Esophagus (tissue), 2 donors: ENCODE results near the gene GMEB2. TPM values are rescaled to one million over a fixed set of nuclear protein-coding genes. Genes with fewer than 3 reads are reported as not detected.
"Not testable (repeated sequence)": the region's sequence is repeated elsewhere in the genome, so short reads cannot be mapped to it uniquely, and the experiment has no call there.

ENCODE experiments used
- H3K27ac ChIP-seq, 2 donors: one replicate each; pipeline ENCODE4 v1.5.1; 2013; ENCODE audit warnings: low read depth in 2 of 2, mild to moderate bottlenecking in 2 of 2, inconsistent platforms in 1 of 2, low read length in 1 of 2, moderate library complexity in 1 of 2
- H3K27me3 ChIP-seq, 2 donors: one replicate each; pipeline ENCODE4 v1.6.1; 2013; ENCODE audit warnings: low read length in 2 of 2, control low read depth in 1 of 2, mild to moderate bottlenecking in 1 of 2; ENCODE audit not compliant: insufficient read depth in 2 of 2, control insufficient read depth in 1 of 2
- H3K36me3 ChIP-seq, 2 donors: one replicate each; pipeline ENCODE4 v1.6.1; 2013; ENCODE audit warnings: low read length in 1 of 2; ENCODE audit not compliant: control insufficient read depth in 2 of 2, insufficient read depth in 2 of 2
- H3K4me1 ChIP-seq, 2 donors: one replicate each; pipeline ENCODE4 v1.6.1; 2013; ENCODE audit warnings: low read length in 1 of 2; ENCODE audit not compliant: control insufficient read depth in 2 of 2, insufficient read depth in 2 of 2
- H3K4me3 ChIP-seq, 2 donors: one replicate each; pipeline ENCODE4 v1.5.1; 2013; ENCODE audit warnings: low read length in 2 of 2, mild to moderate bottlenecking in 2 of 2, low read depth in 1 of 2, moderate library complexity in 1 of 2
- H3K9me3 ChIP-seq, 2 donors: one replicate each; pipeline ENCODE4 v1.6.1; 2013; ENCODE audit warnings: mild to moderate bottlenecking in 2 of 2, low read depth in 1 of 2, low read length in 1 of 2, moderate library complexity in 1 of 2; ENCODE audit not compliant: control insufficient read depth in 2 of 2, insufficient read depth in 1 of 2
- WGBS, 2 donors: extraction: QIAGEN DNeasy Blood & Tissue Kit; methylation state at CpG; one replicate each; pipeline ENCODE4 v1.1.7; 2013; 5-methylcytosine and 5-hydroxymethylcytosine counted together
- polyA plus RNA-seq, 2 donors: library from polyadenylated mRNA; stranded (reverse); fragments of 200-250 nt; gene quantifications; one replicate each; pipeline ENCODE4 v1.2.3, GENCODE V29; 2013
- donor health status: healthy with polysubstance abuse.
- donor health status: Bipolar disorder and iron deficiency.

GMEB2 gene, protein sequence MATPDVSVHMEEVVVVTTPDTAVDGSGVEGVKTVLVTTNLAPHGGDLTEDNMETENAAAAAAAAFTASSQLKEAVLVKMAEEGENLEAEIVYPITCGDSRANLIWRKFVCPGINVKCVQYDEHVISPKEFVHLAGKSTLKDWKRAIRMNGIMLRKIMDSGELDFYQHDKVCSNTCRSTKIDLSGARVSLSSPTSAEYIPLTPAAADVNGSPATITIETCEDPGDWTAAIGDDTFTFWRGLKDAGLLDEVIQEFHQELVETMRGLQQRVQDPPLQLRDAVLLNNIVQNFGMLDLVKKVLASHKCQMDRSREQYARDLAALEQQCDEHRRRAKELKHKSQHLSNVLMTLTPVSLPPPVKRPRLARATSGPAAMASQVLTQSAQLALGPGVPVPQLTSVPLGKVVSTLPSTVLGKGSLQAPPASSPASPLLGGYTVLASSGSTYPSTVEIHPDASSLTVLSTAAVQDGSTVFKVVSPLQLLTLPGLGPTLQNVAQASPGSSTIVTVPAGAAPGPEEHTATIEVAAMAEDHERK
- polyA plus RNA-seq: 1 to 10 TPM; 7.6 to 8.8 TPM

DNA sequence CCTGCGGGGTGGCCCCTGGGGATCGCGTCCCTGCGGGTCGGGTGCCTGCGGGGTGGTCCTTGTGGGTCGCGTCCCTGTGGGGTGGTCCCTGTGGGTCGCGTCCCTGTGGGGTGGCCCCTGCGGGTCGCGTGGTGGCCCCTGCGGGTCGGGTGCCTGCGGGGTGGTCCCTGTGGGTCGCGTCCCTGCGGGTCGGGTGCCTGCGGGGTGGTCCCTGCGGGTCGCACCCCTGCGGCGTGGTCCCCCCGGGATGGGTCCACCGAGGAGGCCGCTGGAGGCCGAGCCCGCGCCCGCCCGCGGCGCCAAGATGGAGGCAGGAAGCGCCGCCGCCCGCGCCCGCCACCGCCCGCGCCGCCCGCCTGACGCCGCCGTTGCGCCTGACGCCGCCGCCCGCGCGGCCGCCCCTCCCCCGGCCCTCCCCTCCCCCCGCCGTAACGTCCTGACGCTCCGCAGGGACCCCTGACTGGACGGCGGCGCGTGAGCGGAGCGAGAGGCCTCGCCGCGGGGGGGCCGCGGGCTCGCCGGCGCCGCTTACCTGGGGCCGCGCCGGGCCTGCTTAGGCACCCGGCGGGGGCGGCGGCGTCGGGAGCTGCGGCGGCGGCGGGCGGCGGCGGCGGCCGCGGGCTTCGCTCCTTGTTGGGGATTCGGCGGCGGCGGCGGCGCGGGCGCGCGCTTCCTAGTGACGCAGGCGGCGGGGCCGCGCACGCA is at the start of gene GMEB2:
GMEB2 (minus strand) TSS at position 678 of the 705 bp plus-strand sequence. CDS start 7,704 bp downstream, outside the sequence.
- WGBS, 2 donors: 0 to 2% methylated on average over 44 to 114 of the region's 114 CpGs

DNA sequence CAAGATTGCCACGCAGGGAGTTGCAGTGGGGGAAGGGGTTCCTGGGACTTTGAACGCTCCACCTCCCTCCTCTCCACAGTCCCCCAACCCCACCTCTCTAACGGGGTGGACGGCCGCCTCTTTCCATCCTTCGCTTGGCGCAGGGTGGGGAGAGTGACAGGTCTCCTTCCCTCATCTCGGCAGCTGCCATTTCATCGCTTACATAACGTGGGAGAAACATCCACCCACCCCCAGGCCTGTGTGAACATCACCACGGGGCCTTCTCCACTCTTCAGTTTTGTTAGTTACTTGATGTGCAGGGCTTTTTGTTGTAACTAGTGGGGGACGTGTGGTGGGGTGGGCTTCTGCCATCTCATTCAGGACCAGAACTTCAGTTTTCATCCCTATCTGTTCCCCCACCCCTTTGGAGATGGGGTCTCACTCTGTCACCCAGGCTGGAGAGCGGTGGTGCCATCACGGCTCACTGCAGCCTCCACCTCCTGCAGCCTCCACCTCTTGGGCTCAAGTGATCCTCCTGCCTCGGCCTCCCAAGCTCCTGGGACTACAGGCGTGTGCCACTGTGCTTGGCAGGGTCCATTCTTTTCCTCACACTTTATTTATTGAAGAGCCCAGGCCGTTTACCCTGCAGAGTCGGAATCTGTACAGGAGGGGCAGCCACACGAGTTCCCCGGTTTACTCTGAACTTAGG is 48.9 kb upstream of the GMEB2 start:
- no peaks in the 10 kb centered on the region for H3K9me3 ChIP-seq
- no peak overlapping the region for H3K4me3 ChIP-seq
- no peaks in the 10 kb centered on the region for H3K4me1 ChIP-seq
- H3K36me3 ChIP-seq: peaks cover 4 to 17% of the 10 kb centered on the region in 2 donors
- H3K27me3 ChIP-seq: no peaks in the 10 kb centered on the region
- WGBS, 2 donors: 94 to 95% methylated on average over 19 to 20 of the region's 20 CpGs
- H3K27ac ChIP-seq: no peak overlapping the region

More for the DNA sequence above, at the start of gene GMEB2:
- Histone ChIP-seq H3K36me3 (peaks cover 0 to 3% of the 10 kb centered on the region in 2 donors), H3K4me1 (peaks cover 2 to 4% of the 10 kb centered on the region in 2 donors), H3K9me3 (no peaks in the 10 kb centered on the region), H3K27me3 (no peaks in the 10 kb centered on the region), H3K4me3 (peak within 1 kb of the TSS; percentile 81 to 99), H3K27ac (peak within 1 kb of the TSS; percentile 98 to 99)

DNA sequence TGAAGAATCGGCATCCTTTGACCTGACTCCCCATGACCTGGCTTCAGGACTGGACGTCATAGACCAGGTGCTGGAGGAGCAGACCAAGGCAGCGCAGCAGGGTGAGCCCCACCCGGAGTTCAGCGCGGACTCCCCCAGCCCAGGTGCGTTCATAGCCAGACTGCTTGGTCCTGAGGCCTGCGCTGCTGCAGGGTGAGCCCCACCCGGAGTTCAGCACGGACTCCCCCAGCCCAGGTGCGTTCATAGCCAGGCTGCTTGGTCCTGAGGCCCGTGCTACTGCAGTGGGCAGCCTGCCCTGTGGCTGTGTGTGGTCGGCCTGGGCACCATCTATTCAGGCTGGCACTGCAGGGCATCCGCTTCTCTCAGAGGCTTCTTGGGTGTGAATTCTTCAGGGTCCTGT is 47.0 kb upstream of the GMEB2 start:
- no peaks in the 10 kb centered on the region for H3K27me3 ChIP-seq
- H3K36me3 ChIP-seq: peaks cover 4 to 17% of the 10 kb centered on the region in 2 donors
- no peaks in the 10 kb centered on the region for H3K9me3 ChIP-seq
- no peaks in the 10 kb centered on the region for H3K4me1 ChIP-seq
- no peak overlapping the region for H3K4me3 ChIP-seq
- H3K27ac ChIP-seq: no peak overlapping the region
- 95 to 97% methylated on average over 14 of the region's 14 CpGs for WGBS, 2 donors

DNA sequence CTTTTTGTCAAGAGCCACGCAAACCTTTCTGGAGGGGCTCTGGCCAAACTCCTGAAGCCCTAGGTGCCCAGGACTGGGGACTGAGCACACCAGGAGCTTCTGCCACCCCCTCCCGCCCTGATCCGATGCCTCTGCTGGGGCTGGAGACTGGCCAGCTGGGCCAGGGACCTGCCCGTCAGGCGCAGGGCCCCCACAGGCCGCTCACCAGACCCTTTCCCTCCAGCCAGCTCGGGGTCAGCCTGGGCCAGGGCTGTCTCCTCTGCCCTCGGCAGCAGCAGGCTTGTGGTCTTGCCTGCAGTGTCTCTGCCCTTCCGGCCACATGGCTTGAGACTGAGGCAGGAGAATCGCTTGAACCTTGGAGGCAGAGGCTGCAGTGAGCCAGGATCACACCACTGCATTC is 45.8 kb upstream of the GMEB2 start:
- 94 to 95% methylated on average over 10 of the region's 10 CpGs for WGBS, 2 donors
- peaks cover 10 to 24% of the 10 kb centered on the region in 2 donors for H3K36me3 ChIP-seq
- H3K4me3 ChIP-seq: no peak overlapping the region
- no peaks in the 10 kb centered on the region for H3K9me3 ChIP-seq
- no peak overlapping the region for H3K27ac ChIP-seq
- H3K27me3 ChIP-seq: no peaks in the 10 kb centered on the region
- no peaks in the 10 kb centered on the region for H3K4me1 ChIP-seq

DNA sequence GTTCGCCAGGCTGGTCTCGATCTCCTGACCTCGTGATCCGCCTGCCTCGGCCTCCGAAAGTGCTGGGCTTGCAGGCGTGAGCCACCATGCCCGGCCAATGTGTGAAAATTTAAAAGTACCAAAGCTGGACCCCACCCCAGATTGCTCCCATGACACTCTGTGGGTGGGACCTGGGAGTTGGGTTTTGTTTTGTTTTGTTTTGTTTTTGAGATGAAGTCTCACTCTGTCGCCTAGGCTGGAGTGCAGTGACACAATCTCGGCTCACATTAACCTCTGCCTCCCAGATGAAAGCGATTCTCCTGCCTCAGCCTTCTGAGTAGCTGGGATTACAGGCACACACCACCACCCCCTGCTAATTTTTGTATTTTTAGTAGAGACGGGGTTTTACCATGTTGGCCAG is 44.8 kb upstream of the GMEB2 start:
- WGBS, 2 donors: 93 to 95% methylated on average over 12 of the region's 12 CpGs
- not testable (repeated sequence) for H3K27me3 ChIP-seq, H3K9me3 ChIP-seq, H3K4me1 ChIP-seq, H3K4me3 ChIP-seq, H3K27ac ChIP-seq
- peaks cover 10 to 32% of the 10 kb centered on the region in 2 donors for H3K36me3 ChIP-seq

DNA sequence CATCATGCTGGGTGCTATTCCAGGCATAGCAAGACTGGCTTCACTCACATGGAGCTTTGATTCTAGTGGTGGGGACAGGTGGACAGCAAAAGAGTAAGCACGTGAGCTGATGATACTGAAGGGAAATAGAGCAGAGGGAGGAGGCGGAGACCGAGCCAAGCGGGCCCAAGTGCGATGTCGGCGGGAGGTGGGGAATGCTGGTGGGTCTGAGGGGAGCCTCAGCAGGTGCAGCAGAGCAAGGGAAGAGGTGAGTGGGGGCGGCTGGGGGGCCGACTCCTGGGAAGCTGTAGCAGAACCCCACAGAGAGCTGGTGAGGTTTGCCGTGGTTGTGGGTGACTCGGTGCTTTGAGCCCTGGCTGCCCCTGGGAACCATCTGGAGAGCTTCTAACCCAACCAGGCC is 41.5 kb upstream of the GMEB2 start:
- no peaks in the 10 kb centered on the region for H3K27me3 ChIP-seq
- no peak overlapping the region for H3K27ac ChIP-seq
- no peaks in the 10 kb centered on the region for H3K4me1 ChIP-seq
- H3K4me3 ChIP-seq: no peak overlapping the region
- H3K9me3 ChIP-seq: no peaks in the 10 kb centered on the region
- 96% methylated on average over 11 of the region's 11 CpGs for WGBS, 2 donors
- H3K36me3 ChIP-seq: peaks cover 5 to 41% of the 10 kb centered on the region in 2 donors

DNA sequence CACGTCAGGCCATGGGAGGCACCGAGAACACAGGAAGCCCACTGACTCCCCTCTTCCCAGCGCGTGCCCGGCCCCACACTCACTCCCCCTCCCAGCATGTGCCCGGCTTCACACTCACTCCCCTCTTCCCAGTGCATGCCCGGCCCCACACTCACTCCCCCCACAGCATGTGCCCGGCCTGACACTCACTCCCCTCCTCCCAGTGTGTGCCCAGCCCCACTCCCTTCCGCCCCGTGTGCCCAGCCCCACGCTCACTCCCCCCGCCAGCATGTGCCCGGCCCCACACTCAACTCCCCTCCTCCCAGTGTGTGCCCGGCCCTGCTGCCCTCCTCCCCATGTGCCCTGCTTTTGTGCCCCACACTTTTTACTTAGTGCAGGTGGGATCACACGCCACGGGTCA is 41.0 kb upstream of the GMEB2 start:
- Histone ChIP-seq H3K4me1 (no peaks in the 10 kb centered on the region), H3K27me3 (no peaks in the 10 kb centered on the region), H3K9me3 (no peaks in the 10 kb centered on the region), H3K4me3 (no peak overlapping the region), H3K27ac (no peak overlapping the region), H3K36me3 (peaks cover 5 to 45% of the 10 kb centered on the region in 2 donors)
- WGBS, 2 donors: 93 to 94% methylated on average over 16 of the region's 16 CpGs

DNA sequence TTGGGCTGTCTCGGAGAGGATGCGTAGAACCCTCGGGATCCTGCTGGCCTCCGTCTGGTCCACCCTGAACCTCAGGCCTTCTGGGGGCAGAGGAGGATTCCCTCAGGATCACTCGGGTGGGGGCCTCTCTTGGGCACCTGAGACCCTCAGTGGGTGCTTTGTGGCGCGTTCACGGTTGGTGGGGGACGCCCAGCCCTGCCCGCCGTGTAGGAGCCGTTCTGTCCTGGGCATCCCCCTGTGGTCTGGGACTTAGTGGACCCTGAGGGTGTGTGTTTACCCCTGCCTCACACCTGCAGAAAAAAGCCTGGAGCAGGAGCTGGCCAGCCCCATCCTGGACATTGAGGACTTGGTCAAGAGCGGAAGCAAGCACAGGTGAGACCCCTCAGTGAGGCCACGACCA is 38.8 kb upstream of the GMEB2 start:
- peaks cover 9 to 55% of the 10 kb centered on the region in 2 donors for H3K36me3 ChIP-seq

DNA sequence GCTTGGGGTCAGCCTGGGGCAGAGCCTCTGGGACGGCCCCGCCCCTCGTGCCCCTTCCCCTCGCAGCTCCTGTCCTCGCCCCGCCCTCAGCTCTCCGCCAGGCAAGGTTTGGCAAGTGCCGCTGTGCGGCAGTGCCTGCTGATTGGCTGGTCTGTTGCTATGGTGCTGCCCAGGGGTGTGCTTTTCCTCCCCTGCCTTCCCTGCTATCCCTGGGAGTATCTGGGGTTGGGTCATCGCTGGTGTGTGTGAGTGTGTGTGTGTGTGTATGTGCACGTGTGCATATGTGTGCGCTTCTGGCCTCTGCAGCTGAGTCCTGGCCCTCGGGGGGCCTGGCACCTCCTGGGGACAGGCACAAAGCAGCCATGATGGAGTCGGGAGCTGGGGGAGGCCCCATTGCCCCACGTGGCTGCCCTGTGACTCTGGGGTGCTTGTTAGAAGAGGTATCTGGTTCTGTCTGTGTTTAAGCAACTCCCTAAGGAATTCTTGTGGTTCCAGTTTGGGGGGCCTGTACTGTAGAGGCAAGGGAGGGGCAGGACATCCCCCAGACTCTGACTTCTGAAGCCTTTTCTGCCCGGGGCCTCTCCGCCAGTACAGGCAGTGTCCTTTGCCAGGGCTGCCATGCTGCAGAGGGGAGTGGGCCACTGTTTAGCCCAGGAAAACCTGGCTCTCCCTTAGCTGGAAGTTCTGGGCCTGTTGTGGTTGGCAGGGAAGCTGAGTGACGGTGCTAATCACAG is 38.1 kb upstream of the GMEB2 start:
- Histone ChIP-seq H3K4me1 (no peaks in the 10 kb centered on the region), H3K27ac (no peak overlapping the region), H3K36me3 (peaks cover 9 to 55% of the 10 kb centered on the region in 2 donors), H3K9me3 (no peaks in the 10 kb centered on the region), H3K4me3 (no peak overlapping the region), H3K27me3 (no peaks in the 10 kb centered on the region)
- 73 to 76% methylated on average over 16 to 18 of the region's 18 CpGs for WGBS, 2 donors

More for the DNA sequence above, 38.8 kb upstream of the GMEB2 start:
- no peaks in the 10 kb centered on the region for H3K27me3 ChIP-seq
- 94 to 95% methylated on average over 14 of the region's 14 CpGs for WGBS, 2 donors
- no peaks in the 10 kb centered on the region for H3K4me1 ChIP-seq
- H3K27ac ChIP-seq: no peak overlapping the region
- H3K4me3 ChIP-seq: no peak overlapping the region
- no peaks in the 10 kb centered on the region for H3K9me3 ChIP-seq
